Esophagus muscularis mucosa (tissue), 4 donors: ENCODE measurements around the gene GRAMD1C. TPM values are rescaled to one million over a fixed set of nuclear protein-coding genes. Genes with fewer than 3 reads are reported as not detected.
A peak's percentile ranks its signal among the peaks of the same experiment; 100 is the strongest.

Experiments used
- DNase-seq: peaks from one replicate; pipeline ENCODE4 v3.0.0-alpha.2; 2017; ENCODE audit errors: extremely low spot score
- H3K27ac ChIP-seq, 4 donors: fragments of 200-600 bp; sonication (generic); replicated peaks in 1 of 4; 1 replicate in 3 of 4; 2 replicates in 1 of 4; pipeline ENCODE4 v1.5.1; 2016 to 2019; ENCODE audit warnings: mild to moderate bottlenecking in 1 of 4
- H3K27me3 ChIP-seq, 4 donors: fragments of 200-600 bp; sonication (generic); one replicate each; pipeline versions ENCODE4 v1.5.1 to v1.6.0; 2016 to 2019
- H3K36me3 ChIP-seq, 4 donors: fragments of 200-600 bp; sonication (generic); one replicate each; pipeline ENCODE4 v1.5.1; 2016 to 2019
- H3K4me1 ChIP-seq, 4 donors: fragments of 200-600 bp; sonication (generic); one replicate each; pipeline ENCODE4 v1.5.1; 2016 to 2019
- H3K4me3 ChIP-seq, 4 donors: fragments of 200-600 bp; sonication (generic); 1 replicate in 2 of 4; 2 replicates in 2 of 4; pipeline ENCODE4 v1.5.1; 2016 to 2019; ENCODE audit warnings: mild to moderate bottlenecking in 4 of 4, moderate library complexity in 1 of 4
- H3K9me3 ChIP-seq, 4 donors: fragments of 200-600 bp; sonication (generic); 1 replicate in 3 of 4; 2 replicates in 1 of 4; pipeline ENCODE4 v1.5.1; 2016 to 2019
- EP300 ChIP-seq: sonication (generic); formaldehyde crosslinking; IDR thresholded peaks from one replicate; pipeline ENCODE4 v1.6.1; 2017; ENCODE audit warnings: antibody characterized with exemption
- POLR2A ChIP-seq: fragments of 450-650 bp; IDR thresholded peaks from one replicate; pipeline ENCODE4 v1.6.1; 2017; ENCODE audit warnings: antibody characterized with exemption, moderate library complexity, mild to moderate bottlenecking, low read depth
- POLR2AphosphoS5 ChIP-seq, 2 donors: sonication (generic); formaldehyde crosslinking; IDR thresholded peaks; one replicate each; pipeline ENCODE4 v1.6.1; 2017; ENCODE audit warnings: antibody characterized with exemption in 2 of 2
- WGBS: methylation state at CpG from one replicate; pipeline ENCODE4 v1.1.5; 2018; 5-methylcytosine and 5-hydroxymethylcytosine counted together
- intact Hi-C: fragments of 100-400 bp; cut with DNase I; formaldehyde crosslinking; loops from one replicate; pipeline ENCODE4 v1.15.1; 2023
- total RNA-seq, 4 donors: library from RNA; depleted of rRNA; stranded (reverse); fragments of >200 nt; gene quantifications; one replicate each; pipeline versions ENCODE4 v1.1.0 to v1.2.1, GENCODE V29; 2016
- TF ChIP-seq, protein P1 (sequence below), 3 experiments: fragments of 200-600 bp in 2 of 3; fragments of 450-650 bp in 1 of 3; sonication (generic) in 2 of 3; IDR thresholded peaks; one replicate each; pipeline ENCODE4 v1.5.1; 2017 to 2019; ENCODE audit warnings: antibody characterized with exemption in 3 of 3, mild to moderate bottlenecking in 2 of 3, moderate library complexity in 1 of 3

The GRAMD1C gene
- total RNA-seq, 4 donors from 2014 or later, result 0.33 to 2.7 (median 1.0) TPM; not detected in 1

DNA sequence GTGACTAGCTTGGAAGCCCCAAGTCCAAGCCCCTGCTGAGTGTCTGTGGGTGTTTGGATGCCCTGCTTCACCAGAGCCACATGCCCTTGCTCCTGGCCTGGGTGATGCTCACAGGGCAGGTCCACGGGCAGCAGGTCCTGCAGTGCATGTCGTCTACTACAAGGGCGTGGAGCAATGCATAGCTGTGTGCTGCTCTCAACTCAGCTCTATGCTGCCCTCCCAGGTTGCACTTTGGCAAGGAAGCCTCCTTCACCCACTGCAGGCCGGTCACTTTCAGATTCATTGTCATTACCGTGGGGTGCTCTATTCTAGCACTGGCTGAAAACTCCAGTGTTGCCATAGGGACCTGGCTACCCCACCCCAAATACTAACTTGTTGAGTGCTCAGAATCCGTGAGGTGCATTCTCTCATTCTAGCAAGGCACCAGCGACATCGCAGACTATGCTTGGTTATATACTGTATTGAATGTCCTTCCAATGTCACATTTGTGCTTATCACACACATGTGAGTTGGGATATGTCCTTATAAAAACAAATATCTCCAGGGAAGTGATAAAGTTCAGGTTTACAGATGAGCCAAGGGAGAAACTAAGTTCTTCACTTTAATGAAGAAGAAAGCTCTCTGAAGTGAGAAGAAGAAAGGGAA, 51.8 kb downstream of the GRAMD1C start:
- Histone ChIP-seq H3K27ac (no peak overlapping the region), H3K27me3 (no peaks in the 10 kb centered on the region), H3K9me3 (no peaks in the 10 kb centered on the region), H3K4me3 (no peak overlapping the region), H3K4me1 (no peaks in the 10 kb centered on the region), H3K36me3 (no peaks in the 10 kb centered on the region)
- WGBS, result 87% methylated on average over 5 of the region's 8 CpGs
- no peak for DNase-seq
- TF ChIP-seq, protein P1, sequence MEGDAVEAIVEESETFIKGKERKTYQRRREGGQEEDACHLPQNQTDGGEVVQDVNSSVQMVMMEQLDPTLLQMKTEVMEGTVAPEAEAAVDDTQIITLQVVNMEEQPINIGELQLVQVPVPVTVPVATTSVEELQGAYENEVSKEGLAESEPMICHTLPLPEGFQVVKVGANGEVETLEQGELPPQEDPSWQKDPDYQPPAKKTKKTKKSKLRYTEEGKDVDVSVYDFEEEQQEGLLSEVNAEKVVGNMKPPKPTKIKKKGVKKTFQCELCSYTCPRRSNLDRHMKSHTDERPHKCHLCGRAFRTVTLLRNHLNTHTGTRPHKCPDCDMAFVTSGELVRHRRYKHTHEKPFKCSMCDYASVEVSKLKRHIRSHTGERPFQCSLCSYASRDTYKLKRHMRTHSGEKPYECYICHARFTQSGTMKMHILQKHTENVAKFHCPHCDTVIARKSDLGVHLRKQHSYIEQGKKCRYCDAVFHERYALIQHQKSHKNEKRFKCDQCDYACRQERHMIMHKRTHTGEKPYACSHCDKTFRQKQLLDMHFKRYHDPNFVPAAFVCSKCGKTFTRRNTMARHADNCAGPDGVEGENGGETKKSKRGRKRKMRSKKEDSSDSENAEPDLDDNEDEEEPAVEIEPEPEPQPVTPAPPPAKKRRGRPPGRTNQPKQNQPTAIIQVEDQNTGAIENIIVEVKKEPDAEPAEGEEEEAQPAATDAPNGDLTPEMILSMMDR (IDR thresholded peaks at IDR 0.05), result no peak
- TF ChIP-seq EP300, result no peak
- TF ChIP-seq POLR2A, result no peak
- TF ChIP-seq POLR2AphosphoS5 (IDR thresholded peaks at IDR 0.05), result no peak
- intact Hi-C loops, result no loop called here

DNA sequence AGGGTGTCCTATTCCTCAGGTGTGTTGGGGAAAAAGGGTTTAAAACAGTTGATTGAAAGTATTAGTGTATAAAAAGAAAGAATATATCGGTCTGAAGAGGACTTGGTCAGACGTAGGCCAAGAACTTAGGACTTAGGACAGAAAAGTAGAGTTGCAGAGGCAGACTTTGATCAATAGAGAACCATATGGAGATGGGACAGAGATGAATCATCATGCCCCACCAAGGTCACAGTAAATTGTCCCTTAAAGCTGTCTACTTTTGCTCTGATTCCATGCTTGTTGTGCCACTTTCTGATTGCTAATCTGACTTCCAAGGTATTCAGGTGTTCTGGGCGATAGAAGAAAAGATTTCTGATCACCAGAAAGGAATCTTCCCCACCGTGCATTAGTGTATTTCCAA, 56.3 kb downstream of the GRAMD1C start:
- TF ChIP-seq POLR2AphosphoS5 (IDR thresholded peaks at IDR 0.05), result no peak
- no peaks in the 10 kb centered on the region for H3K9me3 ChIP-seq
- 84% methylated on average over 4 of the region's 4 CpGs for WGBS

DNA sequence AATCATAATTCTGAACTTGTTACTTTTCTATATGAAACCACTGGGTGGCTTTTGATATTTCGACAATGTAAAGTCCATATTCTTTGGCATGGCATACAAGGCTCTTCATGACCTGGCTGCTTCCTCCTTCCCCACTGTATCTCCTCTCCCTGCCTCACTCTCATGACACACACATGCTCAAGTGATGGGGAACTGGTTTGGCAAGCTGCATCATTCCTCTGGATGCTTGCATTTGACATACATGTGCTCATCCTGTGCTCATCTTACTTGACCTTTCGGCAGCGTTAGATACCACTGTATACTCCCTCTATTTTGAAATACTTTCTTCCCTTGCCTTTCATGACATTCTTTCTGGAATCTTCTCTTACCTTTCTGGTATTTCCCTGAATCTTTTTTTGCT, 57.4 kb downstream of the GRAMD1C start:
- peaks cover 0 to 17% (median 0%) of the 10 kb centered on the region in 4 donors for H3K4me1 ChIP-seq
- H3K27ac ChIP-seq, result no peak overlapping the region
- H3K4me3 ChIP-seq, result no peak overlapping the region
- TF ChIP-seq EP300, result no peak
- TF ChIP-seq POLR2AphosphoS5 (IDR thresholded peaks at IDR 0.05), result no peak
- TF ChIP-seq, protein P1 (IDR thresholded peaks at IDR 0.05), result no peak
- TF ChIP-seq POLR2A, result no peak
- H3K27me3 ChIP-seq, result no peaks in the 10 kb centered on the region
- 90% methylated on average over 3 of the region's 3 CpGs for WGBS
- no peaks in the 10 kb centered on the region for H3K9me3 ChIP-seq
- no peaks in the 10 kb centered on the region for H3K36me3 ChIP-seq
- no peak for DNase-seq
- intact Hi-C loops, result no loop called here

More for the DNA sequence above, 56.3 kb downstream of the GRAMD1C start:
- Histone ChIP-seq H3K27ac (no peak overlapping the region), H3K4me3 (no peak overlapping the region), H3K4me1 (peaks cover 0 to 17% (median 0%) of the 10 kb centered on the region in 4 donors), H3K36me3 (no peaks in the 10 kb centered on the region), H3K27me3 (no peaks in the 10 kb centered on the region)
- no peak for DNase-seq
- intact Hi-C loops, result no loop called here

GRCh38 chr3:113896930-113897329, 58.3 kb downstream of the GRAMD1C start:
- H3K36me3 ChIP-seq, result no peaks in the 10 kb centered on the region
- H3K4me3 ChIP-seq, result no peak overlapping the region
- no peaks in the 10 kb centered on the region for H3K27me3 ChIP-seq
- no peak overlapping the region for H3K27ac ChIP-seq
- intact Hi-C loops, result no loop called here
- DNase-seq, result no peak
- peaks cover 0 to 17% (median 0%) of the 10 kb centered on the region in 4 donors for H3K4me1 ChIP-seq
- WGBS, result 82% methylated on average over 3 of the region's 3 CpGs
- no peaks in the 10 kb centered on the region for H3K9me3 ChIP-seq
- TF ChIP-seq POLR2AphosphoS5 (IDR thresholded peaks at IDR 0.05) (no peak), EP300 (no peak), POLR2A (no peak)
- TF ChIP-seq, protein P1 (IDR thresholded peaks at IDR 0.05), result no peak

DNA sequence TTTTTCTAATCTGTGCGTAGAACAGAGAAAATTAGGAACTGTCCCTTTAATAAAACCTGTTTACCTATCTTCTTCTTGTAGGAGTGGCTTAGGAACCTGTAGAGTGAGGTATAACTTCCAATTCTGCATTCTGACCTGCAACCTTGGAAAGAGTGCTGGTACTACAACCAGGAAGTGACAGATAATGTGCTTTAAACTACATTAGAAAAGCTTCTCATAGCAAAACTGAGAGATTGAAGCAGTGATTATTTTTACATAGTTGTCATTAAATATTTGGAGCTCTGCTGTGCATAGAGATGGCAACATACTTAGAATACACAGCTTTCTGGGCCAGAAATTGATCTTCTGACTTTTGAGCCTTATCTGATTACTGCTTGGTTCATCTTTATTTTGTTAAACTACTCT, 58.8 kb downstream of the GRAMD1C start:
- 65% methylated on average over 1 of the region's 1 CpG for WGBS
- DNase-seq, result no peak
- peak overlapping the region in 1 of 4 donors; percentile 5 for H3K4me3 ChIP-seq
- no peaks in the 10 kb centered on the region for H3K36me3 ChIP-seq
- H3K4me1 ChIP-seq, result peaks cover 0 to 17% (median 0%) of the 10 kb centered on the region in 4 donors
- no peaks in the 10 kb centered on the region for H3K9me3 ChIP-seq
- H3K27ac ChIP-seq, result no peak overlapping the region
- TF ChIP-seq EP300, result no peak
- no peak for TF ChIP-seq POLR2AphosphoS5 (IDR thresholded peaks at IDR 0.05)
- TF ChIP-seq POLR2A, result no peak
- TF ChIP-seq, protein P1 (IDR thresholded peaks at IDR 0.05), result no peak
- intact Hi-C loops, result no loop called here
- H3K27me3 ChIP-seq, result no peaks in the 10 kb centered on the region
